ENCODE measurements around the gene NEFH. TPM values are rescaled to one million over a fixed set of nuclear protein-coding genes. Genes with fewer than 3 reads are reported as not detected.
"Not testable (repeated sequence)": the region's sequence is repeated elsewhere in the genome, so short reads cannot be mapped to it uniquely, and the experiment has no call there.

NEFH gene
- total RNA-seq, 1 experiment from 2014 or later = not detected

GRCh38 chr22:29435236-29436136 is 44.5 kb upstream of the NEFH start:
- no TSS peak for BruUV-seq (replicated peaks)
- Mint-ChIP-seq H3K9me3 (ENCODE audit: low read depth, unreplicated experiment) (no peaks in the 10 kb centered on the region), H3K36me3 (ENCODE audit: insufficient read depth, unreplicated experiment) (no peaks in the 10 kb centered on the region), H3K27me3 (ENCODE audit: unreplicated experiment) (peaks cover 63% of the 10 kb centered on the region), H3K4me1 (ENCODE audit: low read depth, unreplicated experiment) (no peaks in the 10 kb centered on the region), H3K27ac (ENCODE audit: unreplicated experiment) (no peak overlapping the region), H3K4me3 (ENCODE audit: low read depth, unreplicated experiment) (no peak overlapping the region)
- CTCF ChIA-PET = interaction anchor here (0.7 to 1.2 kb wide), 2 partner anchors 10 to 982 kb away, joined by 3 to 4 read pairs; no protein-coding TSS in a partner anchor
- no peak for DNase-seq
- intact Hi-C loops (cut with micrococcal nuclease; ENCODE audit: unreplicated experiment) = no loop called here
- no peak for TF ChIP-seq CTCF (IDR thresholded peaks at IDR 0.05; ENCODE audit: unreplicated experiment)

GRCh38 chr22:29438283-29438682 is 41.7 kb upstream of the NEFH start, which contains the start of gene RFPL1:
Gene RFPL1, plus strand, starts transcription at chr22:29438583.
- H3K4me3 Mint-ChIP-seq (ENCODE audit: low read depth, unreplicated experiment); H3K27ac Mint-ChIP-seq (ENCODE audit: unreplicated experiment); intact Hi-C loops (cut with micrococcal nuclease; ENCODE audit: unreplicated experiment); H3K9me3 Mint-ChIP-seq (ENCODE audit: low read depth, unreplicated experiment); BruUV-seq (replicated peaks); H3K4me1 Mint-ChIP-seq (ENCODE audit: low read depth, unreplicated experiment); DNase-seq; H3K36me3 Mint-ChIP-seq (ENCODE audit: insufficient read depth, unreplicated experiment): not testable (repeated sequence)
- peaks cover 63% of the 10 kb centered on the region for H3K27me3 Mint-ChIP-seq (ENCODE audit: unreplicated experiment)
- CTCF ChIA-PET = interaction anchor here (0.7 kb wide), 1 partner anchor 50 kb away, joined by 5 read pairs; the partner anchor contains the start of gene AP1B1

DNA sequence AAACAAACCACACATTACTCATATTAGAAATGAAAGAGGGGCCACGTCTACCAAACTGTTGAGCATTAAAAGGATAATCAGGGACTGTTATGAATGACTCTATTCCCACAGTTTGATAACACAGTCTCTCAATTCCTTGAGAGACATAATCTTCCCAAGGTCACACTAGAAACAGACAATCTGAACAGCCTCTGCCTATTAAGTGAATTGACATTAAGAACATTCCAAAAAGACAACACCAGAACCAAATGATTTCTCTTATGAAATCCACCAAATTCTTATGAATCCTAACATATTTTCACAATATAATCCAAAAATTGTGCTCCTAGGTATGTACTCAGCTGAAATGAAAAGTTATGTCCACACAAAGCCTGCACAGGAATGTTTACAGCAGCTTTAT is 37.0 kb upstream of the NEFH start:
- no peaks in the 10 kb centered on the region for H3K36me3 Mint-ChIP-seq (ENCODE audit: insufficient read depth, unreplicated experiment)
- no peak overlapping the region for H3K27ac Mint-ChIP-seq (ENCODE audit: unreplicated experiment)
- no TSS peak for BruUV-seq (replicated peaks)
- H3K27me3 Mint-ChIP-seq (ENCODE audit: unreplicated experiment) = peaks cover 69% of the 10 kb centered on the region
- CTCF ChIA-PET = no interaction called here
- no peak for DNase-seq
- no peak for TF ChIP-seq CTCF (IDR thresholded peaks at IDR 0.05; ENCODE audit: unreplicated experiment)
- intact Hi-C loops (cut with micrococcal nuclease; ENCODE audit: unreplicated experiment) = no loop called here
- H3K9me3 Mint-ChIP-seq (ENCODE audit: low read depth, unreplicated experiment) = no peaks in the 10 kb centered on the region
- H3K4me1 Mint-ChIP-seq (ENCODE audit: low read depth, unreplicated experiment) = peaks cover 8% of the 10 kb centered on the region
- H3K4me3 Mint-ChIP-seq (ENCODE audit: low read depth, unreplicated experiment) = no peak overlapping the region

GRCh38 chr22:29443452-29443851 is 36.6 kb upstream of the NEFH start:
- no TSS peak for BruUV-seq (replicated peaks)
- Mint-ChIP-seq H3K27me3 (ENCODE audit: unreplicated experiment) (peaks cover 72% of the 10 kb centered on the region), H3K36me3 (ENCODE audit: insufficient read depth, unreplicated experiment) (no peaks in the 10 kb centered on the region), H3K27ac (ENCODE audit: unreplicated experiment) (no peak overlapping the region), H3K4me1 (ENCODE audit: low read depth, unreplicated experiment) (peaks cover 8% of the 10 kb centered on the region), H3K4me3 (ENCODE audit: low read depth, unreplicated experiment) (no peak overlapping the region), H3K9me3 (ENCODE audit: low read depth, unreplicated experiment) (no peaks in the 10 kb centered on the region)
- no peak for DNase-seq
- CTCF ChIA-PET = no interaction called here
- no peak for TF ChIP-seq CTCF (IDR thresholded peaks at IDR 0.05; ENCODE audit: unreplicated experiment)
- intact Hi-C loops (cut with micrococcal nuclease; ENCODE audit: unreplicated experiment) = no loop called here

All from Calu3 (cell line).